SH-SY5Y (cell line): ENCODE measurements around the gene ULK1.

Source experiments
- GATA2 ChIP-seq: IDR thresholded peaks from 2 replicates; pipeline ENCODE4 v1.6.1; 2011; ENCODE audit warnings: mild to moderate bottlenecking, low read depth, low read length
- GATA3 ChIP-seq: IDR thresholded peaks from 2 replicates; pipeline ENCODE4 v1.6.1; 2011; ENCODE audit warnings: low read depth, mild to moderate bottlenecking, low read length, moderate library complexity

DNA sequence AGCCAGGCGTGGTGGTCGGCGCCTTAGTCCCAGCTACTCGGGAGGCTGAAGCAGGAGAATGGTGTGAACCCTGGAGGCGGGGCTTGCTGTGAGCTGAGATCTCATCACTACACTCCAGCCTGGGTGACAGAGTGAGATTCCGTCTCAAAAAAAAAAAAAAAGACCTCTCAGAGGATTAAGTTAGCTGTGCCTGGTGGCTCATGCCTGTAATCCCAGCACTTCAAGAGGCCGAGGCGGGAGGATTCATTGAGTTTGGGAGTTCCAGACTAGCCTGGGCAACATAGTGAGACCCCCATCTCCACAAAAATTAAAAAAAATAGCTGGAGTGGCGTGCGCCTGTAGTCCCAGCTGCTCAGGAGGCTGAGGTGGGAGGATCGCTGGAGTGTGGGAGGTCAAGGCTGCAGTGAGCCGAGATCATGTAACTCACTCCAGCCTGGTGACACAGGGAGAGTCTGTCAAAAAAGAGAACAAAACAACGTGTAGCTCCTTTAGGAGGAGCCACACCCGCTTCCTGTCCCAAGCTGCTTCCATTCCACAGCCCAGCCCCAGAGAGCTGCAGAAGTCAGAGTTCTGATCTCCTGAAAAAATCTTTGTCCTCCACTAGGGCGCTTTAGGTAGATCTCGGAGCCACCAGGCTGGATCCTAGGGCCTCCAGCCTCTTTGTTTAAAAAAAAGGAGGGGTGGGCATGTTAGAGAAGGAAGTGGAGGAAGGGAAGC, 11.5 kb upstream of the ULK1 start:
- TF ChIP-seq GATA3, result no peak
- no peak for TF ChIP-seq GATA2
